Forelimb muscle (tissue), 1 donor: Measurements from ENCODE around the gene CIROP. TPM values are rescaled to one million over a fixed set of nuclear protein-coding genes. Genes with fewer than 3 reads are reported as not detected.

Experiments used
- DNase-seq: peaks from one replicate; pipeline ENCODE4 v3.0.0-alpha.2; 2013; ENCODE audit warnings: low read depth
- polyA plus RNA-seq: library from polyadenylated mRNA; unstranded; fragments of 120-200 nt; gene quantifications from one replicate; pipeline ENCODE4 v1.2.1, GENCODE V29; 2013; ENCODE audit not compliant: insufficient read length

The CIROP gene
- polyA plus RNA-seq, 1 donor = not detected

- DNase-seq = no peak
Observed at GRCh38 chr14:23093991-23094665, 10.7 kb downstream of the CIROP start.

GRCh38 chr14:23093526-23093925 is 11.3 kb downstream of the CIROP start:
- no peak for DNase-seq

GRCh38 chr14:23093104-23093503 is 11.7 kb downstream of the CIROP start:
- no peak for DNase-seq

GRCh38 chr14:23091294-23092225 is 13.2 kb downstream of the CIROP start:
- no peak for DNase-seq

- DNase-seq = no peak
Observed at GRCh38 chr14:23090254-23090636, 14.5 kb downstream of the CIROP start.

GRCh38 chr14:23089498-23090253 is 15.1 kb downstream of the CIROP start:
- DNase-seq = no peak

GRCh38 chr14:23086565-23086964 is 18.2 kb downstream of the CIROP start:
- no peak for DNase-seq

GRCh38 chr14:23085458-23085857 is 19.3 kb downstream of the CIROP start:
- DNase-seq = no peak

- no peak for DNase-seq
Observed at GRCh38 chr14:23080474-23080873, 24.3 kb downstream of the CIROP start.

- no peak for DNase-seq
Observed at GRCh38 chr14:23079716-23080115, 25.1 kb downstream of the CIROP start.

GRCh38 chr14:23078692-23079116 is 26.1 kb downstream of the CIROP start:
- no peak for DNase-seq

GRCh38 chr14:23077962-23078361 is 26.8 kb downstream of the CIROP start:
- no peak for DNase-seq

GRCh38 chr14:23076785-23077408 is 27.9 kb downstream of the CIROP start:
- DNase-seq = no peak

- DNase-seq = no peak
Observed at GRCh38 chr14:23074906-23075305, 29.9 kb downstream of the CIROP start.

GRCh38 chr14:23071921-23072539 is 32.8 kb downstream of the CIROP start:
- no peak for DNase-seq

- peak; percentile 57 for DNase-seq
Observed at GRCh38 chr14:23071244-23071920, 33.4 kb downstream of the CIROP start.

GRCh38 chr14:23070262-23071129 is 34.3 kb downstream of the CIROP start:
- DNase-seq = no peak

GRCh38 chr14:23069413-23069806 is 35.4 kb downstream of the CIROP start:
- no peak for DNase-seq

- peak; percentile 79 for DNase-seq
Observed at GRCh38 chr14:23068789-23069412, 35.9 kb downstream of the CIROP start.
